ENCODE results near the gene ANKRD24. TPM values are rescaled to one million over a fixed set of nuclear protein-coding genes. Genes with fewer than 3 reads are reported as not detected.

ANKRD24 gene
- total RNA-seq, 1 experiment from 2014 or later: 2.4 TPM

DNA sequence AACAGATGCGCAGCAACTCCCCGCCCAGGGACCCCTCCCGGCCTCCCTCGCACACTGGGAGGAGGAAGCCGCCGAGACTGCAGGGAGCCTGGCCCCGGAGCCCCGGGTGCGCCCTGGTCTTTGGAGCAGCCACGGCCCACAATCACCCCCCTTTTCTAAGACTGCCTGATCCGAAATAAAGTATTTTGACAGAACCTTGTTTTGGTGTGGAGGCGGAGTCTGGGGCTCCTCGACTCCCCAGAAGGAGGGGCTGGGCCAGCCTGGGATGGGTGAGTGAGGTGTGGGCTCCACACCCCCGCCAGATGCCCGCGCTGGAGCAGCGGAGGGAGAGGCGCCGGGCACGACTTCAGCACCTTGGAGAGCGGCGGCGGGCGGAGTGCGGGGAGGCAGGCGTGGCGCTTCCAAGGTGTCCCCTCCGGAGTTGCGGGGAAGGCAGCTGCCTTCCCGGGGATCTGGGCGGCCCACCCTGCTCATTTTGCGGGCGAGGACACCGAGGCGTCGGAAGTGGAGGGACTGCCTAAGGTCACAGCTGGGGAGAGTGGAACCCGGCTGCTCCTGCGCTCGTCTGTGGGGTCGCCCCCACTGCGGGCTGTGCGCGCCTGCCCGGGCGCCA is 9.5 kb upstream of the ANKRD24 start:
- Histone ChIP-seq H3K79me1 (ENCODE audit: insufficient read depth, low read depth, low read length, poor library complexity, severe bottlenecking) (no peaks in the 10 kb centered on the region), H3K27ac (ENCODE audit: insufficient read length, low read depth, low read length) (no peak overlapping the region), H3K4me2 (ENCODE audit: insufficient read depth, insufficient read length, low read length) (peak overlapping the region; percentile 9), H3K56ac (ENCODE audit: insufficient read length, low read depth, low read length) (no peak overlapping the region), H2BK20ac (ENCODE audit: low read depth, low read length, poor library complexity, severe bottlenecking) (no peak overlapping the region), H3K23ac (ENCODE audit: insufficient read length, low read depth, low read length) (no peak overlapping the region), H2BK12ac (ENCODE audit: insufficient read length, low read depth, low read length) (no peak overlapping the region), H3K9me3 (ENCODE audit: control insufficient read depth, low read depth, low read length) (no peaks in the 10 kb centered on the region), H2BK15ac (ENCODE audit: low read depth, low read length) (no peak overlapping the region), H2AK5ac (ENCODE audit: insufficient read length, low read length) (no peak overlapping the region), H3K4me1 (ENCODE audit: insufficient read depth, low read length) (no peaks in the 10 kb centered on the region), H4K91ac (ENCODE audit: insufficient read length, low read depth, low read length) (no peak overlapping the region), H3K18ac (ENCODE audit: insufficient read length, low read depth, low read length) (no peak overlapping the region), H3K79me2 (ENCODE audit: insufficient read depth, low read length) (no peaks in the 10 kb centered on the region), H3K14ac (ENCODE audit: insufficient read depth, low read length) (no peak overlapping the region), H3K27me3 (ENCODE audit: insufficient read depth, low read length) (no peaks in the 10 kb centered on the region; the same call in 1 of the 2 replicates), H2BK120ac (ENCODE audit: low read depth, low read length, poor library complexity, severe bottlenecking) (no peak overlapping the region), H3K23me2 (ENCODE audit: insufficient read length, low read depth, low read length, poor library complexity, severe bottlenecking) (no peaks in the 10 kb centered on the region), H3K9ac (ENCODE audit: extremely low read depth, insufficient read length, low read length) (no peak overlapping the region), H4K5ac (ENCODE audit: insufficient read length, low read depth, low read length) (no peak overlapping the region), H4K20me1 (ENCODE audit: control insufficient read depth, insufficient read depth, insufficient read length) (no peaks in the 10 kb centered on the region), H2AFZ (ENCODE audit: low read length) (no peak overlapping the region), H2BK5ac (ENCODE audit: insufficient read length, low read length) (no peak overlapping the region), H3K4ac (ENCODE audit: low read depth, low read length) (no peak overlapping the region), H4K8ac (replicated peaks; ENCODE audit: insufficient read length, low read depth, low read length) (no peak overlapping the region), H3T11ph (ENCODE audit: low read length) (no peak overlapping the region)
- peak; percentile 85 for DNase-seq
- Mint-ChIP-seq H3K27ac (no peak overlapping the region), H3K4me1 (peaks cover 3 to 8% of the 10 kb centered on the region in 2 experiments; a peak in 3 of 4 replicates), H3K27me3 (ENCODE audit: low read depth) (peaks cover 43% of the 10 kb centered on the region), H3K9me3 (no peaks in the 10 kb centered on the region), H3K4me3 (peak overlapping the region; percentile 12 to 56; a peak in 3 of 5 replicates), H3K36me3 (ENCODE audit: insufficient read depth in 1 of 3, low read depth in 3 of 3) (0 out of 7 replicates have a peak, but pooled peaks cover 0 to 3% (median 0%) of the 10 kb centered on the region in 3 experiments)
- TF ChIP-seq, protein P1, sequence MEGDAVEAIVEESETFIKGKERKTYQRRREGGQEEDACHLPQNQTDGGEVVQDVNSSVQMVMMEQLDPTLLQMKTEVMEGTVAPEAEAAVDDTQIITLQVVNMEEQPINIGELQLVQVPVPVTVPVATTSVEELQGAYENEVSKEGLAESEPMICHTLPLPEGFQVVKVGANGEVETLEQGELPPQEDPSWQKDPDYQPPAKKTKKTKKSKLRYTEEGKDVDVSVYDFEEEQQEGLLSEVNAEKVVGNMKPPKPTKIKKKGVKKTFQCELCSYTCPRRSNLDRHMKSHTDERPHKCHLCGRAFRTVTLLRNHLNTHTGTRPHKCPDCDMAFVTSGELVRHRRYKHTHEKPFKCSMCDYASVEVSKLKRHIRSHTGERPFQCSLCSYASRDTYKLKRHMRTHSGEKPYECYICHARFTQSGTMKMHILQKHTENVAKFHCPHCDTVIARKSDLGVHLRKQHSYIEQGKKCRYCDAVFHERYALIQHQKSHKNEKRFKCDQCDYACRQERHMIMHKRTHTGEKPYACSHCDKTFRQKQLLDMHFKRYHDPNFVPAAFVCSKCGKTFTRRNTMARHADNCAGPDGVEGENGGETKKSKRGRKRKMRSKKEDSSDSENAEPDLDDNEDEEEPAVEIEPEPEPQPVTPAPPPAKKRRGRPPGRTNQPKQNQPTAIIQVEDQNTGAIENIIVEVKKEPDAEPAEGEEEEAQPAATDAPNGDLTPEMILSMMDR (conservative IDR thresholded peaks at IDR 0.05): no peak
- WGBS (ENCODE audit: extremely low coverage, insufficient read length, low lambda C conversion rate): no CpG with 5 or more reads among the region's 45 CpGs

All from H9 (cell line).